ENCODE measurements around the gene NGB.

Gene NGB

DNA sequence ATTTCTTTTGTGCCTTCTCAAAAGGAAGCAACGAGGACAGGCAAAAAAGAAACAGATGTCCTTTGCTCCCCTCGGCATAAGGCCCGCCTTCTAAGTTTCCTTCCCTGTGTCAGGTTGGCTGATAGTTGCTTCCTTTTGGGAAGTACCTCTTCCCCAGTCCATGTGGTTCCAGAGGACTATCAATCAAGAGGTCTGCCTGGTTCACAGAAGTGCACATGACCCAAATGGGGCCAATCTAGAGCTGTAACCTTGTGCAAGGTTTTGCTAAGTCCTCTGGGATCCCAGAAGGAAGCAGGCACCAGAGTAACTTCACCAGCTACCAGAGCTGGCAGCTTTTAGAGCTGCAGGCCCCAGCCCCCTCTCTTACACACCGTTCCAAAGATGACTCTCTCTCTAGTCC lies 46.8 kb downstream of the NGB start:
- DNase-seq (ENCODE audit: low read depth in 1 of 2, low spot score in 1 of 2): no peak
- no peak for TF ChIP-seq GABPA (IDR thresholded peaks at IDR 0.05; ENCODE audit: low read depth)
- TF ChIP-seq, protein P1, sequence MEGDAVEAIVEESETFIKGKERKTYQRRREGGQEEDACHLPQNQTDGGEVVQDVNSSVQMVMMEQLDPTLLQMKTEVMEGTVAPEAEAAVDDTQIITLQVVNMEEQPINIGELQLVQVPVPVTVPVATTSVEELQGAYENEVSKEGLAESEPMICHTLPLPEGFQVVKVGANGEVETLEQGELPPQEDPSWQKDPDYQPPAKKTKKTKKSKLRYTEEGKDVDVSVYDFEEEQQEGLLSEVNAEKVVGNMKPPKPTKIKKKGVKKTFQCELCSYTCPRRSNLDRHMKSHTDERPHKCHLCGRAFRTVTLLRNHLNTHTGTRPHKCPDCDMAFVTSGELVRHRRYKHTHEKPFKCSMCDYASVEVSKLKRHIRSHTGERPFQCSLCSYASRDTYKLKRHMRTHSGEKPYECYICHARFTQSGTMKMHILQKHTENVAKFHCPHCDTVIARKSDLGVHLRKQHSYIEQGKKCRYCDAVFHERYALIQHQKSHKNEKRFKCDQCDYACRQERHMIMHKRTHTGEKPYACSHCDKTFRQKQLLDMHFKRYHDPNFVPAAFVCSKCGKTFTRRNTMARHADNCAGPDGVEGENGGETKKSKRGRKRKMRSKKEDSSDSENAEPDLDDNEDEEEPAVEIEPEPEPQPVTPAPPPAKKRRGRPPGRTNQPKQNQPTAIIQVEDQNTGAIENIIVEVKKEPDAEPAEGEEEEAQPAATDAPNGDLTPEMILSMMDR (IDR thresholded peaks at IDR 0.05; ENCODE audit: insufficient read depth, low read length): no peak
- TF ChIP-seq SPI1 (IDR thresholded peaks at IDR 0.05; ENCODE audit: borderline replicate concordance, low read depth): no peak
- TF ChIP-seq, protein P2, sequence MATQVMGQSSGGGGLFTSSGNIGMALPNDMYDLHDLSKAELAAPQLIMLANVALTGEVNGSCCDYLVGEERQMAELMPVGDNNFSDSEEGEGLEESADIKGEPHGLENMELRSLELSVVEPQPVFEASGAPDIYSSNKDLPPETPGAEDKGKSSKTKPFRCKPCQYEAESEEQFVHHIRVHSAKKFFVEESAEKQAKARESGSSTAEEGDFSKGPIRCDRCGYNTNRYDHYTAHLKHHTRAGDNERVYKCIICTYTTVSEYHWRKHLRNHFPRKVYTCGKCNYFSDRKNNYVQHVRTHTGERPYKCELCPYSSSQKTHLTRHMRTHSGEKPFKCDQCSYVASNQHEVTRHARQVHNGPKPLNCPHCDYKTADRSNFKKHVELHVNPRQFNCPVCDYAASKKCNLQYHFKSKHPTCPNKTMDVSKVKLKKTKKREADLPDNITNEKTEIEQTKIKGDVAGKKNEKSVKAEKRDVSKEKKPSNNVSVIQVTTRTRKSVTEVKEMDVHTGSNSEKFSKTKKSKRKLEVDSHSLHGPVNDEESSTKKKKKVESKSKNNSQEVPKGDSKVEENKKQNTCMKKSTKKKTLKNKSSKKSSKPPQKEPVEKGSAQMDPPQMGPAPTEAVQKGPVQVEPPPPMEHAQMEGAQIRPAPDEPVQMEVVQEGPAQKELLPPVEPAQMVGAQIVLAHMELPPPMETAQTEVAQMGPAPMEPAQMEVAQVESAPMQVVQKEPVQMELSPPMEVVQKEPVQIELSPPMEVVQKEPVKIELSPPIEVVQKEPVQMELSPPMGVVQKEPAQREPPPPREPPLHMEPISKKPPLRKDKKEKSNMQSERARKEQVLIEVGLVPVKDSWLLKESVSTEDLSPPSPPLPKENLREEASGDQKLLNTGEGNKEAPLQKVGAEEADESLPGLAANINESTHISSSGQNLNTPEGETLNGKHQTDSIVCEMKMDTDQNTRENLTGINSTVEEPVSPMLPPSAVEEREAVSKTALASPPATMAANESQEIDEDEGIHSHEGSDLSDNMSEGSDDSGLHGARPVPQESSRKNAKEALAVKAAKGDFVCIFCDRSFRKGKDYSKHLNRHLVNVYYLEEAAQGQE (IDR thresholded peaks at IDR 0.05; ENCODE audit: insufficient replicate concordance, low read depth): no peak
- TF ChIP-seq POLR2AphosphoS5 (IDR thresholded peaks at IDR 0.05; ENCODE audit: low read depth): no peak
- H3K4me3 ChIP-seq (replicated peaks; ENCODE audit: insufficient read depth, low read length): no peak overlapping the region
- no peak overlapping the region for H3K27ac ChIP-seq (replicated peaks)
- no peaks in the 10 kb centered on the region for H3K27me3 ChIP-seq (ENCODE audit: insufficient read depth, poor library complexity, severe bottlenecking)

DNA sequence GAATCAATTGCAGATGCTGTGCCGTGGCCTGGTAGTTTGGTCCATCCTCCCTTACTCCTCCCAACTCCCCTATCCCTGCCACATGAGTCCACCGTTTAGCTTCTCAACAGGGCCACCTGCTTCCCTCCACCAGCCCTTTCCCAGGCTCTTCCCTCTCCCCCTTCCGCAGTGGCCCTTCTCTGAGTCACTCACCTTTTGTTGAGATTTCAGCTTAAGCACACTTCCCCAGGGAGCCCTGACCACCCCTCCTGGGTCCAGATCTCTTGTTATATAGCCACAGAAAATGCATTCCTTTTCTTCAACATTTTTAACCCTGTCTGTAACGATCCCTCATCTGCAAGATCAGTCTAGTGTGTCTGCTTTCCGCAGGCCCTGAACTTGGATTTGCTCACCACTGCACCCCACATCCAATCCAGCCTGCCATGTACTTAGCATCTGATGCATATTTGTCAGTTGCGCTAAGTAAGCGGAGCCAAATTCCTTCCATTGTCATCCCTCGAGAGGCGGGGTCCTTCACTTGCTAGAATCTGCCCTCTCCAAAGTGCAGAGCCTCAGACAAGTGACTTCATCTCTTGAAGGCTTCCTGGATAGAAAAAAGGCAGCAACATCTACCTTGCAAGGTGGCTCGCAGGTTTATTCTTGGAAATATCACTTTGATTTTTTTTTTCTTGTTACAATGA lies 48.3 kb downstream of the NGB start:
- Histone ChIP-seq H3K4me3 (replicated peaks; ENCODE audit: insufficient read depth, low read length) (no peak overlapping the region), H3K27me3 (ENCODE audit: insufficient read depth, poor library complexity, severe bottlenecking) (no peaks in the 10 kb centered on the region), H3K27ac (replicated peaks) (no peak overlapping the region)
- TF ChIP-seq GABPA (IDR thresholded peaks at IDR 0.05; ENCODE audit: low read depth): no peak
- no peak for TF ChIP-seq POLR2AphosphoS5 (IDR thresholded peaks at IDR 0.05; ENCODE audit: low read depth)
- TF ChIP-seq, protein P2 (IDR thresholded peaks at IDR 0.05; ENCODE audit: insufficient replicate concordance, low read depth): no peak
- TF ChIP-seq, protein P1 (IDR thresholded peaks at IDR 0.05; ENCODE audit: insufficient read depth, low read length): no peak
- no peak for TF ChIP-seq SPI1 (IDR thresholded peaks at IDR 0.05; ENCODE audit: borderline replicate concordance, low read depth)
- DNase-seq (ENCODE audit: low read depth in 1 of 2, low spot score in 1 of 2): no peak

DNA sequence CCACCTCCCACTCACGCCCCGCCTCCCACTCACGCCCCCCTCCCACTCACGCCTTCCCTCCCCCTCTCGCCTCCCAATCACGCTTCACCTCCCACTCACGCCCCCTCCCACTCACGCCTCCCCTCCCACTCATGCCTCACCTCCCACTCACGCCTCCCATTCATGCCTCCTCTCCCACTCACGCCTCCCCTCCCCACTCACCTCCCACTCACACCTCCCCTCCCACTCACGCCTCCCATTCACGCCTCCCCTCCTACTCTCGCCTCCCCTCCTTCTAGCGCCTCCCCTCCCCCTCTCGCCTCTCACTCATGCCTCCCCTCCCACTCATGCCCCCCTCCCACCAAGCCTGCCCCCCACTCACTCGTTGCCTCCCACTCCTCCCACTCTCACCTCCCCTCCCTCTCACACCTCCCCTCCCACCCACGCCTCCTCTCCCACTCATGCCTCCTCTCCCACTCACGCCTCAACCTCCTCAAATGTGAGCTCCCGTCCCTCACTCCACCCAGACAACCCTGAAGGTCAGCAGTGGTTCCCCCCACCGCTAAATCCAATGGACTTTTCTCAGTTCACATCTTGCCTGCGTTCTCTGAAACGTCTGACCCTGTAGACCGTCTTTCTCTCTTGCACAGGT lies 49.6 kb downstream of the NGB start:
- no peaks in the 10 kb centered on the region for H3K27me3 ChIP-seq (ENCODE audit: insufficient read depth, poor library complexity, severe bottlenecking)
- H3K4me3 ChIP-seq (replicated peaks; ENCODE audit: insufficient read depth, low read length): no peak overlapping the region
- TF ChIP-seq SPI1 (IDR thresholded peaks at IDR 0.05; ENCODE audit: borderline replicate concordance, low read depth): no peak
- TF ChIP-seq, protein P1 (IDR thresholded peaks at IDR 0.05; ENCODE audit: insufficient read depth, low read length): no peak
- no peak for TF ChIP-seq POLR2AphosphoS5 (IDR thresholded peaks at IDR 0.05; ENCODE audit: low read depth)
- TF ChIP-seq GABPA (IDR thresholded peaks at IDR 0.05; ENCODE audit: low read depth): no peak
- TF ChIP-seq, protein P2 (IDR thresholded peaks at IDR 0.05; ENCODE audit: insufficient replicate concordance, low read depth): no peak
- no peak overlapping the region for H3K27ac ChIP-seq (replicated peaks)
- DNase-seq (ENCODE audit: low read depth in 1 of 2, low spot score in 1 of 2): no peak
